IPS DF 19.7 (cell line): Measurements from ENCODE around the gene PCARE.
A peak's percentile ranks its signal among the peaks of the same experiment; 100 is the strongest.

Experiments
- DNase-seq: peaks from one replicate; pipeline ENCODE4 v3.0.0-alpha.2; 2013; ENCODE audit warnings: low read depth, low spot score

The PCARE gene

DNA sequence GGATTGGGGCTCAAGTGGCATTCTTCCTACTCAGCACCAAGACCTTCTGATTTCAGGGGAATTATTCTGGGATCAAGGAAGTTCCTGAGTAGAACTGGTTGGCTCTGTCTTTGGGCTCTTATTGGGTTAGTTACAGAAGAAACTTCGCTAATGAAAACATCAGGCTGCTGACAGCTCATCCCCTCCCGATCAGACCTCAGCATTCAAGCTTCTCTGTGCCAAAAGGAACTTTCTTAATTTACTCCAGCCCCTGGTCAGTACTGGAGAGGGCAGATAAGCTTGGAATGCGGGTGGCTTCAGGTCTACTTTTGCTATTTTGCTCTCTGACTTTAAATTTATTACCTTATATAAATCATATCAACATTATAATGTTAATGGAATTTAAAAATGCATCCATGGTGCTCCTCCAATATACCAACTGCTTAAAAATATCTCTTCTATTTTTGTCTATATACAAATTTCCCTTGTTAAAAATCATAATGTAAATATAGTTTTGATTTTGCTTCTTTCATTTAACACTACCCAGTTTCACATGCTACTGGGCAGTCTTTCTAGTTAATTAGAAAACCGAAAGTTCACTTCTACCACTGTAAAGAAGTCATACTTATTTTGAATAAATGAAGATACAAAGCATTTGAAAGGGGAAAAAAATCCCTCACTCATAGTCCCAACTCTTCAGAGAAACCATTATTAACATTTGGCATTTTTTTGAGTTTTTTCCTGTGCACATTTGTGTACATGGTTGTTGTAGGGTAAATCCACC, 34.4 kb downstream of the PCARE start:
- no peak for DNase-seq

DNA sequence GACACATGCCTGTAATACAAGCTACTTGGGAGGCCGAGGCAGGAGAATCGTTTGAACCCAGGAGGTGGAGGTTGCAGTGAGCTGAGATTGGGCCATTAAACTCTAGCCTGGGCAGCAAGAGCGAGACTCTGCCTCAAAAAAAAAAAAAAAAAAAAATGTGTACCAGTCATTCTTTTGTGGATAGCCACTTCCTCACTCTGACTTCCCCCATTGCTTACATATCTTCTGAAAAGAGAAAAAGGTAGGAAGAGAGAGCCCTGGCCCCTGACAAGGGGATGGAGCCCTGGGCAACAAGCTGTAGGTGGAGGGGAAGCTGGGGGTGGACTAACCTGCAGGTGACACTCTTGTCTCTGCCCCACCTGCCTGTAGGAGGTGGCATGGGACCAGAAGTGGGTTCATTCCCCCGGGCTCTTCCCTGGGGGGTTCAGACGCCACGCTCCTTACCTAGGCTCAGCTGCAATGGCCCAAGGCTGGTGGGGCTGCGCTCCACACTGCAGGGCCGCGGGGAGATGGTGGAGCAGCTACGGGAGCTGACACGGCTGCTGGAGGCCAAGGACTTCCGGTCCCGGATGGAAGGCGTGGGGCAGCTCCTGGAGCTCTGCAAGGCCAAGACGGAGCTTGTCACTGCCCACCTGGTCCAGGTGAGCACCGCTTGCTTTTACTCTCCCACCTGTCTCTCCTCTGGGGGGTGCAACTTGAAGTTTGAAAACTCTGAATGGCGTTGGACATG, 39.1 kb downstream of the PCARE start:
- DNase-seq: no peak

DNA sequence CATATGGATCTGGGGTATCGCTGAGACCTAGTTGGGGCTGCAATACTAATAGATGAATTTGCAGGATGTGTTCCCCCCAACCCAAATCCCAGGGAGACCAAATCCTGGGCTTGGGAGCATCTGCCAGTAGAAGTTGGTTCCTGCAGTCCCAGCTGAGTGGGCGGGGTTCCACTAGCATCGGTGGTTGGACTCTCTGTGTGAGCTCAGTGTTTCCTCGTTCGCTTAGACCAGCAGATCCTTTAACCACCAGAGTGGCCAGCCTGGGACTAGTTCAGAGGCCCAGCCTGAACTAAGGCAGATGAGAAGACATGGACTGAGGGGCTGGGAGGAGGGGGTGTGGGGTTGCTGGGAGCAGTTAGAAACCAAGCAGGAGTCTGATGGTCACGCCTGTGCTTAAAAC, 40.7 kb downstream of the PCARE start:
- no peak for DNase-seq

DNA sequence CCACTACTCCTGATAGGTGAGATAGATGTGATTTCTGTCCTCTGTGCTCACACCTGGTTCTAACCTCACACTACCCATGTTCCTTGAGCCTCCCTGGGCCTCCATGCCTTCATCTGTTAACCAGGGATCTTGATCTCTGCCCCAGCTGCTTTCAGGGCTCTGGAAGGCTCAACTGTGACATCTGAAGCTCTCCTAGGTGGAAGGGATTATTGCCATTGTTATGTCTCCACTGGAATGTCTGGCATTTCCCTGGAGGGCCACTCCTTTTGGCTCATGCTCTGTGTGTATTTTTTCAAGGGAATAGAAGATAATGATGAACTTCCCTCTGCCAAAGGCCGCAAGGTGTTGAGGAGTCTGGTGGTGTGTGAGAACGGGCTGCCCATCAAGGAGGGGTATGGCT, 41.2 kb downstream of the PCARE start:
- peak; percentile 28 for DNase-seq

DNA sequence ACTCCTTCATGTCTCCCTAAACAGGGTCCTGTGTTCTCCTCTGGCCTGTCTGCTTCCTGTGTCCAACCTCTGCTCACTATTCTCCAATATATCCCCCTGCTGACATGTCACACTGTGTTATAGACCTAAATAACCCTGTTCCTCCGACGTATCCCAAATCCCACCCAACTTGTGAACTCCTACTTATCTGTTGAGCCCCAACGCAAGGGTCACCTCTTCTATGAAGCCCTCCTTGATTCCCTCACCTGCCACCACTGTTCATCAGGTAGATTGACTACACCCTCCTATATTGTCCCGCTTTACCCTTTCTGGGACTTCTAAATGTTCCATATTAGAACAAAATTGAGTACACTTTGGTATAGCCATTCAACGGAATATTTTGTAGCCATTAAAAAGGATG, 42.1 kb downstream of the PCARE start:
- no peak for DNase-seq

DNA sequence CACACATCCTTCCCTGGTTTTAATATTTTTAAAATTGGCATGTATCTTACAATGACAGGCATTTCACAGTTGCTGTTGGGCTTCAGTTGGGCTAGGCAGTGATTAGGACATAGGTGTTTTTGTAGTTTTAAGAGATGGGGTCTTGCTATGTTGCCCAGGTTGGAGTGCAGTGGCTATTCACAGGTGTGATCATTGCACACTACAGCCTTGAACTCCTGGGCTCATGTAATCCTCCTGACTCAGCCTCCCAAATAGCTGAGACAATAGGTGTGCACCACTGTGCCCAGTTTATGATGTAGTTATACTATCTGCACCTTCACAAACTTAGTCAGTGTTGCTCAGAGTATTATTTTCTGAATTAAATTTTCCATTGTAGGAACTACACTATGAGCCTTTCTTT, 43.3 kb downstream of the PCARE start:
- DNase-seq: no peak

DNA sequence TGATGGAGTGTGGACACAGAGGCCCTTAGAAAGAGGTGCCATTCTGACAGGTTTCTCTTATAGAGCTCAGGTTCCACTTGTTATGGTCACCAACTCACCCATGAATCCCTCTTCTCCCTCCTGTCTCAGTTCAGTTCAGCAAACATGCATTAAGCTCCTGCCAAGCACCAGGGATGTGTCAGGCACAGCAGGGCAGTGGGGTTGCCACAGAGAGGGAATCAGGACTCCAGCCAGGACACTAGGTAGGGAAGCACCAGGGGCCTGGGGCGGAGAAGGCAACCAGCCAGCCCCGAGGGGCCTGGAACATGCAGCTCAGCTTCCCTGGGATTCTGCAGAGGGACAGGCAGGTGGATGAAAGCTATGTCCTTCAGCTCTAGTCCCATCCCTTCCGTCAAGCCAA, 48.6 kb downstream of the PCARE start:
- no peak for DNase-seq

DNA sequence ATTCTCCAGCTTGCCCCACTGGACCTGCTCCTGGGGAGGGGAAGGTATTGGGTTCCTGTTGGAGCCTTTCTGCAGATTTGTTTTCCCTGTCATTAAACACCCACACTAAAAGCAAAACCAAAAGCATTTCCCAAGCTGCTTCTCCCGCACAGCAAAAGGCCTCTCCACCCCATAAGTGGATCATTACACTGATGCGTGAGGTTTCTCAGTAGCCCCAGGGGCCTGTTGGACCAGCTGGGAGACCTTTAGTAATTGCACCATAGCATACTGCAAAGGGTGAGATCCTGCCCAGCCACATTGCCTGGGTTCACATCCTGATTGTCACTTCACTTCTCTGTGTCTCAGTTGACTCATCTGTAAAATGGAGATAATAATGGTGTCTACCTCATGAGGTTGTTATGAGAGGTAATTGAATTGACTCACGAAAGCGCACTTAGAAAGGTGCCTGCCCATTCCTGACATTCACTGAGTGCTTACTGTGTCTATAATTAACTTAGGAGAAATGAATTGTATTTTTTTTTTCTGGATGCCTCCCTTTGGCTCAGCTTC, 49.4 kb downstream of the PCARE start:
- no peak for DNase-seq

DNA sequence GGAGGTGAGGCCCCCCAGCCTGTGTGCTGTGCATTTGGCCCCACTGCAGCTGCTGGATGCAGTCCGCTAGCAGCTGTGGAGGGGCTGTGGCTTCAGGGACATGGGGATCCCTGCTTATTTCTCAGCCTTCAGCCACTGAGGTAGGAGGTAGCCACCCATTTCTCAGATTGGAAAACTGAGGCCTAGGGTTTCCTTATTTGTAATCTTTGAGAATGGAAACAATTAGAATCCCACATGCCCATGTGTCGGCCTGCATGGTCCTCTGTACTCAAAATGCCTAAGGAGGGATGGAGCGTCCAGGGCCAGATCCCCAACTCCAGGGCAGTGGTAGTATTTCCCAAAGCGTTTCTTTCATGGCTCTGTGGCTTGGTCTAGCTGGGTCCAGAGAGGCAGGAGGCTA, 51.1 kb downstream of the PCARE start:
- no peak for DNase-seq

DNA sequence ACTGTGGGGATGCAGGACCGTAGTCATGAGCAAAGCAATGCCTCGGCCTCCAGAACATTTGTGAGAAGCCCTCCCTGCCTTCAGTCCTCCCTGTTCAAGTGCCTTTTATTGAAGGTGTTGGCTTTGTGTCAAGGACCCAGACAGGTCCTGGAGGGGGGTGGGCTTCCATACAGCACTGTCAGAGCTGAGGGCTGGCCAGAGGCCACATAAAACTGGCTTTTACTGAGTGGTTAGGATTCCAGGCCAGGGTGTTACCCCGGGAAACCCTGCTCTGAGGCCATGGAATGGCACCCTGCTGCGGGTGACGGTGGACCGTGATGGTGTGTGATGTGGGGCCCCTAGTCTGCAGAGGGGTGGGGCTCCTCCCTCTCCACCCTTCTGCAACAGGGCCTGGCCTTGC, 51.6 kb downstream of the PCARE start:
- no peak for DNase-seq

DNA sequence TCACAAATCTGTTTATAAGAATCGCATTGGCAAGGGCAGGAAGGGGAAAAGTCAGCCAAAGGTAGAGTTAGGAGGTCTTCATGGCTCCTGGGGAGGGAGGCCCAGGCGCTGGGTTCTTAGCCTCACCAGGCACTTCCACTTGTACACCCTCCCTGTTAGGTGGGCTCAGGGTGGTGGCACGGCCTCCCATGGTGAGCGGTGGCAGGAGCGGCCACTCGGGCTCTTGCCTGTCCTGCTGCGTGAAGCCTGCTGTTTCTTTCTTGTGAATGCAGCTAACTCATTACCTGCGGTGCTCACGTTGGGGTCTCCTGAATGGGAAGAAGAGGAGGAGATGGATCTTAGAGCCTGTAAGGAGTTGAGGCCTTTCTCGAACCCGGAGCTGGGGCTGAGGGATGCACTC, 52.4 kb downstream of the PCARE start:
- no peak for DNase-seq

DNA sequence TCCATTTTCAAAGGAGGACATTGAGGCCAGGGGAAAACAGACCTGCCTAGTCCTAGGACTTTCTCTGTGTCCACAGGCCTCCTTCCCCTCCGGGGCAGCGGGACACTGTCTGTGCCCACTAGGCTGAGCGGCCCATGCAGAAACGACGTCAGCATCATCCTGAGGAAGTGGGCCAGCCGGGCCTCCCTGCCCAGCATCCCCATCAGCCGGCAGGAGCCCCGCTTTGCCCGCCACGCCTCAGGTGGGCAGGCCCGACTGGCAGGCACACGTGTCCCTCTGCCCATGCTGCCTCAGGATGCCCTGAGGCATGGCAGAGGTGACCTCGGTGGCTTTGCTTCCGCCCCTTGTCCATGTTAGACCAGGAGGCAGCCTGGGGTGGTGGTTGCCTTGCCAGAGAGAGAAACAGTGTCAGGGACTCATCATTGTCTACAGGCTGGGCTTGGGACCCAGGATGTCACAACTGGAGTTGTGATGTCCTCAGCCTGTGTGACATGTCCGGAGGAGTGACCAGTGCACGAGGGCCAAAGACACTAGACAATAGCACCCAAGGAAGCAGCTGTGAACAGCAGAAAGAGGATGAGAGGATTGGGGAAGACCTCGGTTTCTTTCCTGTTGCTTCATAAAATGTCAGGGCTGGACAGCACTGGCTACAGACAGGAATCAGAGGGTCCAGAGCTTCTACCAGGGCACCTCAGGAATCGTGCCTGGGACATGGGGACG, 56.4 kb downstream of the PCARE start:
- no peak for DNase-seq

DNA sequence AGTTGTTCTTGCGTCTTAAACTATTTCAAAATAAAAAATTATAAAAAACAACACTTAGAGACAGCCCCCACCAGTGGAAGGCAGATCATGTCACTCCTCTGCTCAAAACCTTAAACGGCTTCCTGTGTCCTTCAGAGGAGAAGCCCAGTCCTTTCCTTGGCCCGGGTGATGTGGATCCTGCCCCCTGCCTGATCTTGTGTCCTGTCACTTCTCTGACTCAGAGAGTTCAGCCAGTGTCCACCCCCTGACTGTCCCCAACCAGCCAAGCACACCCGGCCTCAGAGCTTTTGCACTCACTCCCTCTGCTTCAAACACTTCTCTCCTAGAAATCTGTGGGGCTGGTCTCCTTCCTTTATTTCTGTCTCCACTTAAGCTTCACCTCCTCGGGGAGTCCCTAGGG, 57.8 kb downstream of the PCARE start:
- DNase-seq: no peak

DNA sequence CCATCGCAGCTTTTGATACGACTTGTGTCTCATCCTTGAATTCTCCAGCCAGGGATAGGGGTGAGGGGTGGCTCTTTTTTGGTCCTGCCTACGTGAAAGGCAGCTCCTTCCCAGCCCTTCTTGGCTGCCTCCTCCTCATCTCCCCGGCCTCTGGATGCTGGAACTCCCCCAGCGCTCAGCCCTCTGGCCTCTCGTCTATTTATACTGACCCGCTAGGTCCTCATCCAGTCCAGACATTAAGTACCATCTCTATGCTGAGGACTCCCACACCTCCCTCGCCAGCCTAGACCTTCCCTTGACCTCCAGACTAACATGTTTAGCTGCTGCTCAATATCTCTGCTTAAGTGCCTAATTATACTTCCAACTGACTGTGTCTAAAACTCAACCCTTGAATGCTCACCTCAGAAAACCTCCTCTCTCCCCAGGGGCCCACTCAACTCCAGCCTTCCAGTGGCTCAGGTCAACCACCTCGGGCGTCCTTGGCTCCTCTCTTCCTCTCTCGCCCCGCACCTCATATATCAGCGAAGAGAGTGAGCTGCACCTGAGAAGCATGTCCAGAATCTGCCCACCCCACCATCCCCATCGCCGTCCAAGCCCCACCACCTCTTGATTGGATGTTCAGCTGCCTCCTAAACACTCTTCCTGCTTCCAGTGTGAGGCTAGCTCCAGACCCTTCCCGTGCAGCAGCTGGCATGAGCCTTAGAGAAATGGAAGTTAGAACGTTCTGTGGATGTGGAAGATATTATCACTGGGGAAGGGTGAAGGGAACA, 58.4 kb downstream of the PCARE start:
- DNase-seq: no peak

DNA sequence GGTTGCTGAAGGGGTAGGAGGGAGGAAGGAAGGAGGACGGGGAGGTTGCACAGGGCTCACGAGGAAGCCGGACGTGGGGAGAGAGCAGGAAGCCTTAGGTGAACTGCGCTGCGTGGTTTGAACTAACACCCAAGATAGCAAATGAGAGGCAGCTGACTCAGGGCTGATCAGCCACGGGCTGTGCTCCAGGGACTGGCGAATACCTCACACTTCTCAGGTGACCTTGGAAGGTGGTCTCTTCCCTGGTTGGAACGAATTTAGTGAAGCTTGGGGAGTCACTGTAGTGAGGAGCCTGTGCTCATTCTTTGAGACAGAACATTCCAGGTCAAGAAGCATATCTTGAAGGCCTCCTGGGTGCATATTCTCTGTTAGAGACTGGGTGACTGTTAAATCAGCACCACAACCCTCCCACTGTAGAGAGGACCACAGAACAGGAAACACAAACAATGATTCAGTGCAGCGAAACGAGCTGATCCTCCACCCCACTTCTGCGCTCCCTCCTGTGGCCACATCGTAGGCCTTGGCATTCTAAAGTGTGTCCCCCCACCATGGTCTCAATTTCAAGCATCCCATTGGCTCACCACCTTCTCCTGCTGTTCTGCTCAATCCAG, 59.4 kb downstream of the PCARE start:
- no peak for DNase-seq

DNA sequence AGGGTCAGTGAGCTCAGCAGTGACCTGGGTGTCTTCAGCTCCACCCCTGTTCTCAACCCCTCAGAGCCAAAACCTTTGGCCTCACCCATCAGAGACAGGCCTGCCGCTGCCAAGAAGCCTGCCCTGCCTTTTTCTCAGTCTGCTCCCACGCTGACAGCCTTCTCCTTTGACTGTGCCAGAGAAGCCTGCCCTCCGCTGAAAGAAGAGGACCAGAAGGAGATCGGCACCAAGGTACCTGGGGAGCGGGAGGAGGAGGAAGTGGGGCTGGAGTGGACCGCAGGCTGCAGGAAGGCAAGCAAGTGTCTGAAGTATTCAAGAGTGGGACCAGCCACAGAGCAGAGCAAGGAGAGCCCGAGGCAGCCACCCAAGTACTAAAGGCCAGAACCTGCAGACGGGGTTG, 60.0 kb downstream of the PCARE start:
- no peak for DNase-seq

DNA sequence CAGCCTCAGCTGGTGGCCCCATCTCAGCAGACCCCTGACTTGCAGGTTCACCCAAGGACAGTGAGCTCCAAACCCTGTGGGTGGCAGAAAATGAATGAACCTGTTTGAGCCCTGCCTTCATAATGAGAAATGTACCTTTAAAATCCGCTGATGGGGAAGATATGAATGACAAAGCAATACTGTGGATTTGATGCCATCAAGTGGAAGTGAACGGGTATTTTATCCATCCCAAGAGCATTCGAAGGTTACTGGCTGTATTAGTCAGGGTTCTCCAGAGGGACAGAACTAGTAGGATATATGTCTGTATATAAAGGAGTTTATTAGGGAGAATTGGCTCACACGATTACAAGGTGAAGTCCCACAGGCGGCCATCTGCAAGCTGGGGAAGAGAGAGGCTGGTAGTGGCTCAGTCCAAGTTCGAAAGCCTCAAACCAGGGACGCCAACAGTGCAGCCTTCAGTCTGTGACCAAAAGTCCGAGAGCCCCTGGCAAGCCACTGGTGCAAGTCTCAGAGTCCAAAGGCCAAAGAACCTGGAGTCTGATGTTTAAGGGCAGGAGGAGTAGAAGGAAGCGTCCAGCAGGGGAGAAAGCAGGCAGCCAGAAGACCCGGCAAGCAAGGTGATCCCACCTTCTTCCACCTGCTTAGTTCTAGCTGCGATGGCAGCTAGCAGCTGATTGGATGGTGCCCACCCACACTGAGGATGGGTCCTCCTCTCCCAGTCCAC, 61.1 kb downstream of the PCARE start:
- DNase-seq: no peak

DNA sequence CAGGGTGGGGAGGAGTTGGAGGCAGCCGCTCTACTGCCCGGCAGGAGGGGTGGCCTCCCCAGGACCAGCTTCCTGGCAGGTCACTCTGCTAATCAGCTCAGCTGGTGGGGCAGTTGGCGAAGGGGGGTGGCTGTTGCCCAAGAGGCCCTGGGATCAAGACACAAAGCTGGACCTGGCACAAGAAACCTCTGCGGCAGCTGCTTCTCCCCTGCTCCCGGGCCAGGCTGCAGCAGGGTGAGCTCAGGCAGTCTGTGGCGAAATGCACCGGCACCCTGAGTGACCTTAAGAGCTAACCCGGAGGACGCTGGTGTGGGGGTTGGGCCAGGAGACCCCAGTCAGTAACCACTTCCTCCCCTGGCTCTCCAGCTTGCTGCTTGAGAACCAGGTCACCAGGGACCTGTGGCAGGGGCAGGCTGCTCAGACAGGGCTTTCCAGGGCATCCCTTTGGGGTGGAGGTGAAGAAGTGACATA, 62.1 kb downstream of the PCARE start:
- DNase-seq: no peak
